Tibial nerve (tissue), 4 donors: ENCODE data around the gene RFX7.

Source experiments
- CTCF ChIP-seq, 5 experiments: fragments of 200-600 bp in 3 of 5; fragments of 450-650 bp in 2 of 5; sonication (generic) in 3 of 5; IDR thresholded peaks; one replicate each; pipeline ENCODE4 v1.5.1; 2016 to 2019; ENCODE audit warnings: antibody characterized with exemption in 5 of 5, mild to moderate bottlenecking in 3 of 5, moderate library complexity in 2 of 5
- EP300 ChIP-seq, 2 donors: sonication (generic); formaldehyde crosslinking; IDR thresholded peaks; one replicate each; pipeline ENCODE4 v1.6.1; 2017; ENCODE audit warnings: antibody characterized with exemption in 2 of 2, mild to moderate bottlenecking in 1 of 2

GRCh38 chr15:56248311-56248992 is 4.8 kb upstream of the RFX7 start:
- TF ChIP-seq CTCF (IDR thresholded peaks at IDR 0.05) (no peak), EP300 (IDR thresholded peaks at IDR 0.05) (no peak)
